HTR-8/SVneo (cell line): ENCODE measurements around the gene GABBR1.
A peak's percentile ranks its signal among the peaks of the same experiment; 100 is the strongest.

Source experiments
- DNase-seq: peaks from one replicate; pipeline ENCODE4 v3.0.0; 2011; ENCODE audit warnings: low spot score, mixed read lengths; ENCODE audit not compliant: insufficient read length
- FAIRE-seq: peaks from 2 replicates; lab custom pipeline; 2011; peaks lifted over from hg19 to GRCh38; lab: Jason Lieb, UNC

GABBR1 gene

GRCh38 chr6:29577544-29577943 lies 55.4 kb downstream of the GABBR1 start:
- no peak for DNase-seq
- no peak for FAIRE-seq

- DNase-seq (no peak), FAIRE-seq (no peak)
These were observed 56.9 kb downstream of the GABBR1 start for GRCh38 chr6:29576056-29576455.

- FAIRE-seq (no peak), DNase-seq (no peak)
These were observed 65.0 kb downstream of the GABBR1 start for GRCh38 chr6:29567991-29568390.

GRCh38 chr6:29567541-29567940 lies 65.4 kb downstream of the GABBR1 start:
- FAIRE-seq (no peak), DNase-seq (no peak)

GRCh38 chr6:29566856-29567255 lies 66.1 kb downstream of the GABBR1 start:
- FAIRE-seq, result no peak

GRCh38 chr6:29564875-29565274 lies 68.1 kb downstream of the GABBR1 start:
- no peak for FAIRE-seq
- no peak for DNase-seq

More at GRCh38 chr6:29566856-29567255, 66.1 kb downstream of the GABBR1 start:
- DNase-seq, result no peak

GRCh38 chr6:29563435-29563965 lies 69.5 kb downstream of the GABBR1 start:
- no peak for DNase-seq
- no peak for FAIRE-seq

GRCh38 chr6:29561606-29562181 lies 71.3 kb downstream of the GABBR1 start:
- FAIRE-seq, result no peak

GRCh38 chr6:29561091-29561490 lies 71.9 kb downstream of the GABBR1 start:
- FAIRE-seq, result no peak
- DNase-seq, result no peak

More at GRCh38 chr6:29561606-29562181, 71.3 kb downstream of the GABBR1 start:
- no peak for DNase-seq

- DNase-seq, result no peak
- no peak for FAIRE-seq
These were observed 73.3 kb downstream of the GABBR1 start, which contains the start of gene UBD for GRCh38 chr6:29559524-29560287. UBD (minus strand) TSS chr6:29559732; CDS start chr6:29559701, 31 bp downstream.

- no peak for DNase-seq
- no peak for FAIRE-seq
These were observed 74.4 kb downstream of the GABBR1 start for GRCh38 chr6:29558439-29559079.

- no peak for DNase-seq
- FAIRE-seq, result no peak
These were observed 75.7 kb downstream of the GABBR1 start for GRCh38 chr6:29557320-29557719.

- FAIRE-seq (no peak), DNase-seq (no peak)
These were observed 78.2 kb downstream of the GABBR1 start for GRCh38 chr6:29554764-29555163.

- DNase-seq, result no peak
- FAIRE-seq, result peak; percentile 58
These were observed 79.5 kb downstream of the GABBR1 start for GRCh38 chr6:29553268-29554057.

GRCh38 chr6:29552512-29553051 lies 80.4 kb downstream of the GABBR1 start:
- FAIRE-seq (no peak), DNase-seq (peak; percentile 29)

GRCh38 chr6:29547573-29547972 lies 85.4 kb downstream of the GABBR1 start:
- FAIRE-seq, result no peak
- no peak for DNase-seq

GRCh38 chr6:29537714-29538403 lies 95.1 kb downstream of the GABBR1 start:
- DNase-seq (no peak), FAIRE-seq (no peak)

- FAIRE-seq, result no peak
- no peak for DNase-seq
These were observed 100.5 kb downstream of the GABBR1 start for GRCh38 chr6:29532320-29532951.

GRCh38 chr6:29531668-29532067 lies 101.3 kb downstream of the GABBR1 start:
- DNase-seq (peak; percentile 14), FAIRE-seq (no peak)
